ENCODE results near the gene SHCBP1. TPM values are rescaled to one million over a fixed set of nuclear protein-coding genes. Genes with fewer than 3 reads are reported as not detected.

SHCBP1 gene
- total and polyA plus RNA-seq, 2 of the 13 experiments (the other 11 are each of a cell fraction or from before 2014, with no cell fraction given), result 15.7 to 33.0 TPM

DNA sequence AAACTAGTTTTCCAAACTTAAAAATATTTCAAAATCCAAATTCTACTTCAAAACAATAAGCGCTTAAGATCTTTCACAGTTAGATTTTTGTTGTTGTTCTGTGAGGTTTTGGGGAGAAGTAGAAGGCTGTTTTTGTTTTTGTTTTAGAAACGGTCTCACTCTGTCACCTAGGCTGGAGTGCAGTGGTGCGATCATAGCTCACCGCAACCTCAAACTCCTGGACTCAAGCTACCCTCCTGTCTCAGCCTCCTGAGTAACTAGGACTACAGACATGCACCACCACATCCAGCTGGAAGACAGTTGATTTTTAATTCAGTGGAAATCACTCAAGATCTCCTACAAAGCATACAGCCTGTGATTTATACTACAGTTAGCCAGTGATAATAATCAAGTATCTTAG is 2.7 kb downstream of the SHCBP1 start:
- peaks cover 18% of the 10 kb centered on the region for H3K79me2 ChIP-seq (ENCODE audit: insufficient read depth, low read length)
- WGBS (ENCODE audit: low lambda C conversion rate), result 98% methylated on average over 4 of the region's 4 CpGs

DNA sequence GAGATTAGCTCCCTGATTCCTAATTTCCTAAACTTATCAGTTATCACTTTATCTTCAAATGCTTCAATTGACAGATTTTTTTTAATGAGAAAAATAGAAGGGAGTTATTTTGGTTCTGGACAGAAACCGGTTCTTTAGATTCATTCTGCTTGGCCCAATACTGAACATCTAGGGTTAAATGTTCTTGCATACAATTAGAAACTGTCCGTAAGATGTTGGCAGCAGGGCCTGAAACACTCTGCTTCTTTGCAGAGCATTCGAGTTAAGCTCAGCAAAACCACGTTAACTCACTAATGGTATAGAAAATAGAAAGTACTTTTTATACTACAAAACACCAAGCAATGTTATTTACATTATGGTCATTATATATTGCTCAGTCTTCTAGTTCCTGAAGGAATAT is 7.2 kb downstream of the SHCBP1 start:
- Histone ChIP-seq H3K27me3 (ENCODE audit: control insufficient read depth in 1 of 2, insufficient read depth in 2 of 2, low read length in 2 of 2) (no peaks in the 10 kb centered on the region), H3K27ac (ENCODE audit: extremely low read length, insufficient read depth, low read length) (no peak overlapping the region), H2AFZ (ENCODE audit: low read length) (no peak overlapping the region), H3K4me2 (ENCODE audit: low read depth, low read length) (no peak overlapping the region), H3K9me3 (ENCODE audit: low read length) (no peaks in the 10 kb centered on the region), H3K4me1 (ENCODE audit: insufficient read depth, low read length) (no peaks in the 10 kb centered on the region), H3K79me2 (ENCODE audit: insufficient read depth, low read length) (no peaks in the 10 kb centered on the region), H3K4me3 (replicated peaks in 1 of 3; ENCODE audit: insufficient read depth in 1 of 3, low read depth in 2 of 3, low read length in 3 of 3) (no peak overlapping the region), H4K20me1 (ENCODE audit: insufficient read depth, low read length) (no peaks in the 10 kb centered on the region), H3K9ac (ENCODE audit: insufficient read depth, low read depth, low read length) (no peak overlapping the region), H3K36me3 (replicated peaks in 1 of 2; ENCODE audit: control insufficient read depth in 1 of 2, insufficient read depth in 2 of 2, low read length in 2 of 2) (peaks cover 13 to 71% of the 10 kb centered on the region in 2 experiments)
- ATAC-seq (no peak), FAIRE-seq (no peak), DNase-seq (ENCODE audit: low spot score) (no peak)
- no TSS peak for BruUV-seq (replicated peaks)
- in situ Hi-C loops (cut with HindIII; ENCODE audit: extremely low pct_ligation_motif_present, low pct_unique_long_range_greater_than_20kb) (no loop called here), intact Hi-C loops (cut with micrococcal nuclease; ENCODE audit: unreplicated experiment) (no loop called here)
- TF ChIP-seq, protein P1, sequence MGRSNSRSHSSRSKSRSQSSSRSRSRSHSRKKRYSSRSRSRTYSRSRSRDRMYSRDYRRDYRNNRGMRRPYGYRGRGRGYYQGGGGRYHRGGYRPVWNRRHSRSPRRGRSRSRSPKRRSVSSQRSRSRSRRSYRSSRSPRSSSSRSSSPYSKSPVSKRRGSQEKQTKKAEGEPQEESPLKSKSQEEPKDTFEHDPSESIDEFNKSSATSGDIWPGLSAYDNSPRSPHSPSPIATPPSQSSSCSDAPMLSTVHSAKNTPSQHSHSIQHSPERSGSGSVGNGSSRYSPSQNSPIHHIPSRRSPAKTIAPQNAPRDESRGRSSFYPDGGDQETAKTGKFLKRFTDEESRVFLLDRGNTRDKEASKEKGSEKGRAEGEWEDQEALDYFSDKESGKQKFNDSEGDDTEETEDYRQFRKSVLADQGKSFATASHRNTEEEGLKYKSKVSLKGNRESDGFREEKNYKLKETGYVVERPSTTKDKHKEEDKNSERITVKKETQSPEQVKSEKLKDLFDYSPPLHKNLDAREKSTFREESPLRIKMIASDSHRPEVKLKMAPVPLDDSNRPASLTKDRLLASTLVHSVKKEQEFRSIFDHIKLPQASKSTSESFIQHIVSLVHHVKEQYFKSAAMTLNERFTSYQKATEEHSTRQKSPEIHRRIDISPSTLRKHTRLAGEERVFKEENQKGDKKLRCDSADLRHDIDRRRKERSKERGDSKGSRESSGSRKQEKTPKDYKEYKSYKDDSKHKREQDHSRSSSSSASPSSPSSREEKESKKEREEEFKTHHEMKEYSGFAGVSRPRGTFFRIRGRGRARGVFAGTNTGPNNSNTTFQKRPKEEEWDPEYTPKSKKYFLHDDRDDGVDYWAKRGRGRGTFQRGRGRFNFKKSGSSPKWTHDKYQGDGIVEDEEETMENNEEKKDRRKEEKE (IDR thresholded peaks at IDR 0.05), result no peak
- TF ChIP-seq JUNB (CRISPR knock-in tag; IDR thresholded peaks at IDR 0.05; ENCODE audit: borderline replicate concordance), result no peak
- POLR2A ChIA-PET, result no interaction called here
- WGBS (ENCODE audit: low lambda C conversion rate), result 95% methylated on average over 4 of the region's 4 CpGs
- CTCF ChIA-PET (ENCODE audit: low intra/inter-chr PET ratio, low total read pairs), result no interaction called here

More for the DNA sequence above, 2.7 kb downstream of the SHCBP1 start:
- Histone ChIP-seq H3K4me3 (replicated peaks in 1 of 3; ENCODE audit: insufficient read depth in 1 of 3, low read depth in 2 of 3, low read length in 3 of 3) (no peak overlapping the region), H4K20me1 (ENCODE audit: insufficient read depth, low read length) (no peaks in the 10 kb centered on the region), H2AFZ (ENCODE audit: low read length) (no peak overlapping the region), H3K9ac (ENCODE audit: insufficient read depth, low read depth, low read length) (no peak overlapping the region), H3K4me2 (ENCODE audit: low read depth, low read length) (no peak overlapping the region), H3K36me3 (replicated peaks in 1 of 2; ENCODE audit: control insufficient read depth in 1 of 2, insufficient read depth in 2 of 2, low read length in 2 of 2) (peaks cover 9 to 39% of the 10 kb centered on the region in 2 experiments), H3K4me1 (ENCODE audit: insufficient read depth, low read length) (peaks cover 22% of the 10 kb centered on the region), H3K9me3 (ENCODE audit: low read length) (no peaks in the 10 kb centered on the region), H3K27me3 (ENCODE audit: control insufficient read depth in 1 of 2, insufficient read depth in 2 of 2, low read length in 2 of 2) (no peaks in the 10 kb centered on the region; a peak in 1 of 5 replicates), H3K27ac (ENCODE audit: extremely low read length, insufficient read depth, low read length) (no peak overlapping the region)
- ChIA-PET CTCF (ENCODE audit: low intra/inter-chr PET ratio, low total read pairs) (no interaction called here), POLR2A (no interaction called here)
- no TSS peak for BruUV-seq (replicated peaks)
- no peak for DNase-seq (ENCODE audit: low spot score)
- intact Hi-C loops (cut with micrococcal nuclease; ENCODE audit: unreplicated experiment) (no loop called here), in situ Hi-C loops (cut with HindIII; ENCODE audit: extremely low pct_ligation_motif_present, low pct_unique_long_range_greater_than_20kb) (no loop called here)
- TF ChIP-seq SRSF4 (IDR thresholded peaks at IDR 0.05; ENCODE audit: low read depth, low read length, poor library complexity, severe bottlenecking), result no peak
- TF ChIP-seq ZNF720 (CRISPR knock-in tag; IDR thresholded peaks at IDR 0.05), result no peak
- no peak for TF ChIP-seq RFX3 (CRISPR knock-in tag; IDR thresholded peaks at IDR 0.05)
- TF ChIP-seq, protein P2, sequence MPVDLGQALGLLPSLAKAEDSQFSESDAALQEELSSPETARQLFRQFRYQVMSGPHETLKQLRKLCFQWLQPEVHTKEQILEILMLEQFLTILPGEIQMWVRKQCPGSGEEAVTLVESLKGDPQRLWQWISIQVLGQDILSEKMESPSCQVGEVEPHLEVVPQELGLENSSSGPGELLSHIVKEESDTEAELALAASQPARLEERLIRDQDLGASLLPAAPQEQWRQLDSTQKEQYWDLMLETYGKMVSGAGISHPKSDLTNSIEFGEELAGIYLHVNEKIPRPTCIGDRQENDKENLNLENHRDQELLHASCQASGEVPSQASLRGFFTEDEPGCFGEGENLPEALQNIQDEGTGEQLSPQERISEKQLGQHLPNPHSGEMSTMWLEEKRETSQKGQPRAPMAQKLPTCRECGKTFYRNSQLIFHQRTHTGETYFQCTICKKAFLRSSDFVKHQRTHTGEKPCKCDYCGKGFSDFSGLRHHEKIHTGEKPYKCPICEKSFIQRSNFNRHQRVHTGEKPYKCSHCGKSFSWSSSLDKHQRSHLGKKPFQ (CRISPR knock-in tag; IDR thresholded peaks at IDR 0.05; ENCODE audit: insufficient replicate concordance), result no peak
- TF ChIP-seq, protein P3, sequence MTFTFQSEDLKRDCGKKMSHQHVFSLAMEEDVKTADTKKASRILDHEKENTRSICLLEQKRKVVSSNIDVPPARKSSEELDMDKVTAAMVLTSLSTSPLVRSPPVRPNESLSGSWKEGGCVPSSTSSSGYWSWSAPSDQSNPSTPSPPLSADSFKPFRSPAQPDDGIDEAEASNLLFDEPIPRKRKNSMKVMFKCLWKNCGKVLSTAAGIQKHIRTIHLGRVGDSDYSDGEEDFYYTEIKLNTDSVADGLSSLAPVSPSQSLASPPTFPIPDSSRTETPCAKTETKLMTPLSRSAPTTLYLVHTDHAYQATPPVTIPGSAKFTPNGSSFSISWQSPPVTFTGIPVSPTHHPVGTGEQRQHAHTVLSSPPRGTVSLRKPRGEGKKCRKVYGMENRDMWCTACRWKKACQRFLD (CRISPR knock-in tag; IDR thresholded peaks at IDR 0.05; ENCODE audit: borderline replicate concordance), result no peak
- FAIRE-seq, result no peak
- no peak for ATAC-seq

All from HepG2 (cell line).